ENCODE results near the gene AKT1.

Gene AKT1

DNA sequence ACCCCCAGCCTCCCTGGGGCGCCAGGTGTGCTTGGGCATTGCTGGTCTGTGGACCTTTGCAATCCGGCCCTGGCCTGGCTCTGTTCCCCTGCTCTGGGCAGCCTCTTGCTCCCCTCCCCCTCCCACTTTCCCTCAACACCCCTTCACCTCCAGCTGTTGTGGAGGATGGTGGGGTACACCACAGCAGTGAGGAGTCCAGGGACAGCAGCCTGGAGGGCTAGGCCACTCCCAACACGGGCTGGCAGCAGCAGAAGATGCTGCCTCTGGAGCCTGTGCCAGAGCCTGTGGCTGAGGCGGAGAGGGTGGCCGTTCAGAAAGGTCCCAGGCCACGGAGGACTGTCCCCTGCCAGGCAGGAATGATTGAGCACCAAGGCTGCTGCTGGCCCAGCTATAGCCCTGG lies 12.9 kb upstream of the AKT1 start:
- H4K91ac ChIP-seq (ENCODE audit: low read depth, low read length) = no peak overlapping the region
- H4K8ac ChIP-seq (ENCODE audit: low read depth, low read length) = no peak overlapping the region
- H3K4ac ChIP-seq (ENCODE audit: low read depth, low read length) = no peak overlapping the region
- H3K79me1 ChIP-seq (ENCODE audit: low read length) = no peaks in the 10 kb centered on the region
- H3K9ac ChIP-seq (ENCODE audit: low read length) = no peak overlapping the region
- H3K18ac ChIP-seq (ENCODE audit: low read length) = no peak overlapping the region
- H2AK5ac ChIP-seq (ENCODE audit: low read length) = no peak overlapping the region
- H3K23ac ChIP-seq (ENCODE audit: low read length) = no peak overlapping the region
- H2BK12ac ChIP-seq (ENCODE audit: low read length) = no peak overlapping the region
- WGBS (ENCODE audit: extremely low coverage, insufficient coverage, insufficient read length) = no CpG with 5 or more reads among the region's 6 CpGs
- H3K27ac ChIP-seq (ENCODE audit: low read depth, low read length) = no peak overlapping the region
- no peaks in the 10 kb centered on the region for H3K36me3 ChIP-seq (ENCODE audit: control insufficient read depth in 1 of 2, insufficient read depth in 2 of 2, low read length in 2 of 2)
- H3K27me3 ChIP-seq (ENCODE audit: insufficient read depth, low read length) = no peaks in the 10 kb centered on the region
- peaks cover 1% of the 10 kb centered on the region for H3K9me3 ChIP-seq (ENCODE audit: insufficient read depth, low read depth, low read length)
- no peaks in the 10 kb centered on the region for H3K79me2 ChIP-seq (ENCODE audit: control insufficient read depth, insufficient read depth, low read length, poor library complexity)
- H2AFZ ChIP-seq (ENCODE audit: insufficient read depth, low read length, poor library complexity) = no peak overlapping the region
- no peak overlapping the region for H4K12ac ChIP-seq (ENCODE audit: low read depth, low read length)
- DNase-seq = no peak
- no peak overlapping the region for H3K14ac ChIP-seq (ENCODE audit: low read length)
- H2BK120ac ChIP-seq (ENCODE audit: insufficient read depth, low read length, poor library complexity) = no peak overlapping the region
- no peak overlapping the region for H3K4me3 ChIP-seq (ENCODE audit: low read depth, low read length)
- no peaks in the 10 kb centered on the region for H3K4me1 ChIP-seq (ENCODE audit: control insufficient read depth in 1 of 2, insufficient read depth in 2 of 2, low read length in 2 of 2)
- no peak overlapping the region for H3K4me2 ChIP-seq (ENCODE audit: low read length)
- H2BK5ac ChIP-seq (ENCODE audit: low read depth, low read length, poor library complexity) = no peak overlapping the region

DNA sequence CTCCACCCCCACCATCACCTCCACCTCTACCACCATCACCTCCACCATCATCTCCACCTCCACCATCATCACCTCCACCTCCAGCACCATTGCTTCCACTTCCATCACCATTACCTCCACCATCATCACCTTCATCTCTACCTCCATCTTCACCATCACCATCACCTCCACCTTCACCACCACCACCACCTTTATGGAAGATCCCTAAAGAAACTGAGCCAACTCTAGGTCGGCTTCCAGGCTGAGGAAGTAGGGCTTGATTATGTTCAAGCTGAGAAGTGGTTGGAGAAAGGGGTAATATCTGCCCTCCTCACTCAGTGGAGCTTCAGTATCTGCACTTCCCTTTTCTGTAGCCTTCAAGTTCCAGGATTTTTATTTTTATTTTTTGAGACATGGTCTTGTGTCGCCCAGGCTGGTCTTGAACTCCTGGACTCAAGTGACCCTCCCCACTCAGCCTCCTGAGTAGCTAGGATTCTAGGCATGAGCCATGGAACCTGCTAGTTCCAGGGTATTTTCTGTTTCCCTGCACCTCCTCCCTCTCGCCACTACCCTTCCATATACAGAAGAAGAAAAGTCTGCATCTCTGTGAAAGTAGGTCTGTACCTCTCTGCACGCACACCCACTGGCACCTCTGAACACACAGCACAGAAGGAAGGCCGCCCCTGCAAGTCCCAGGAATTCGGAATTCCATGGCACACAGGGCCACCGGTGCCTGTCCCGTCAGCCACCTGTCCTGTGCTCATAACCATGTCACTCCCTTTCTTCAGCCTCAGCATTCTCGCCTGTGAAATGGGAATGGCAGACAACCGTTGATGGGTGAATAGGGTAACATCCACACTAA lies 11.3 kb upstream of the AKT1 start:
- H3K9me3 ChIP-seq (ENCODE audit: insufficient read depth, low read depth, low read length) = peaks cover 1% of the 10 kb centered on the region
- no CpG with 5 or more reads among the region's 10 CpGs for WGBS (ENCODE audit: extremely low coverage, insufficient coverage, insufficient read length)

DNA sequence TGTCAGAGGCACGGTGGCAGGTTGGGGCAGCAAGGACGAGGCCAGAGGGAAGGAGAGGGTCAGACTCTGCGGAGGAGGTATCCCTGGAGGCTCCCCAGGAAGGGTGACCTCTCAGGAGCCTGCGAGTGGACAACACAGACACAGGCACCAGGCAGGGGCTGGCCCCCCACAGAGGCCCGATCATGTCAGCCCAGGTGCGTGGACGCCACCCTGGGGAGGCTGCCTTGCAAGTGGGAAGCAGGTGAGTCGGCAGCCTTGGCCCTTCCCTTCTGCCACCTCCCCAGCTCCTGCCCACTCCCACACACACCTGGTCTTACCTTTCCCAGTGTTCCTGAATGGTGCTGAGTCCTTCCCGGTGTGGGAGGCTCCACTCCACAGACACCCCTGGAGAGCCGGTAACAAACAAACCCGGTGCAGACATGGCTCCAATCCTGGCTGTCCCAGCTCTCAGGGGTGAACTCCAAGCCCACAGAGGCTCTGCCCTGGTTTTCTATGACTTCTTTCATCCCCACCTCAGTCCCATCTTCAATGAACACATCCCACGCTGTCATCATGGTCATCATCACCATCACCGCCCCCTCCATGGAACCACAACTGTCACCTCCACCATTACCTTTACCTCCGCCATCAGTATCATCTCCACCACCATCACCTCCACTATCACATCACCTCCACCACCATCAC lies 10.5 kb upstream of the AKT1 start:
- Histone ChIP-seq H3K36me3 (ENCODE audit: control insufficient read depth in 1 of 2, insufficient read depth in 2 of 2, low read length in 2 of 2) (peaks cover 2 to 6% of the 10 kb centered on the region in 2 experiments), H4K8ac (ENCODE audit: low read depth, low read length) (no peak overlapping the region), H3K4me1 (ENCODE audit: control insufficient read depth in 1 of 2, insufficient read depth in 2 of 2, low read length in 2 of 2) (peaks cover 5 to 7% of the 10 kb centered on the region in 2 experiments), H4K12ac (ENCODE audit: low read depth, low read length) (no peak overlapping the region), H2AFZ (ENCODE audit: insufficient read depth, low read length, poor library complexity) (no peak overlapping the region), H2BK12ac (ENCODE audit: low read length) (no peak overlapping the region), H2BK120ac (ENCODE audit: insufficient read depth, low read length, poor library complexity) (no peak overlapping the region), H3K23ac (ENCODE audit: low read length) (no peak overlapping the region), H3K14ac (ENCODE audit: low read length) (no peak overlapping the region), H3K9me3 (ENCODE audit: insufficient read depth, low read depth, low read length) (peaks cover 1% of the 10 kb centered on the region), H3K4ac (ENCODE audit: low read depth, low read length) (no peak overlapping the region), H3K27me3 (ENCODE audit: insufficient read depth, low read length) (no peaks in the 10 kb centered on the region), H3K9ac (ENCODE audit: low read length) (no peak overlapping the region), H2AK5ac (ENCODE audit: low read length) (no peak overlapping the region), H3K79me2 (ENCODE audit: control insufficient read depth, insufficient read depth, low read length, poor library complexity) (peaks cover under 1% of the 10 kb centered on the region), H3K18ac (ENCODE audit: low read length) (no peak overlapping the region), H3K79me1 (ENCODE audit: low read length) (peaks cover 1% of the 10 kb centered on the region), H3K4me2 (ENCODE audit: low read length) (no peak overlapping the region), H4K91ac (ENCODE audit: low read depth, low read length) (no peak overlapping the region), H3K27ac (ENCODE audit: low read depth, low read length) (no peak overlapping the region), H3K4me3 (ENCODE audit: low read depth, low read length) (no peak overlapping the region), H2BK5ac (ENCODE audit: low read depth, low read length, poor library complexity) (no peak overlapping the region)
- WGBS (ENCODE audit: extremely low coverage, insufficient coverage, insufficient read length) = no CpG with 5 or more reads among the region's 14 CpGs
- DNase-seq = no peak

More for the DNA sequence above, 11.3 kb upstream of the AKT1 start:
- no peak overlapping the region for H3K18ac ChIP-seq (ENCODE audit: low read length)
- no peak overlapping the region for H2AK5ac ChIP-seq (ENCODE audit: low read length)
- no peak overlapping the region for H3K9ac ChIP-seq (ENCODE audit: low read length)
- H4K91ac ChIP-seq (ENCODE audit: low read depth, low read length) = no peak overlapping the region
- no peaks in the 10 kb centered on the region for H3K4me1 ChIP-seq (ENCODE audit: control insufficient read depth in 1 of 2, insufficient read depth in 2 of 2, low read length in 2 of 2)
- H4K8ac ChIP-seq (ENCODE audit: low read depth, low read length) = no peak overlapping the region
- peaks cover 0 to 6% of the 10 kb centered on the region in 2 experiments for H3K36me3 ChIP-seq (ENCODE audit: control insufficient read depth in 1 of 2, insufficient read depth in 2 of 2, low read length in 2 of 2)
- H2BK12ac ChIP-seq (ENCODE audit: low read length) = no peak overlapping the region
- no peaks in the 10 kb centered on the region for H3K79me1 ChIP-seq (ENCODE audit: low read length)
- H3K4ac ChIP-seq (ENCODE audit: low read depth, low read length) = no peak overlapping the region
- no peaks in the 10 kb centered on the region for H3K79me2 ChIP-seq (ENCODE audit: control insufficient read depth, insufficient read depth, low read length, poor library complexity)
- no peak overlapping the region for H3K4me3 ChIP-seq (ENCODE audit: low read depth, low read length)
- H4K12ac ChIP-seq (ENCODE audit: low read depth, low read length) = no peak overlapping the region
- H2BK120ac ChIP-seq (ENCODE audit: insufficient read depth, low read length, poor library complexity) = no peak overlapping the region
- no peak overlapping the region for H2BK5ac ChIP-seq (ENCODE audit: low read depth, low read length, poor library complexity)
- no peak overlapping the region for H2AFZ ChIP-seq (ENCODE audit: insufficient read depth, low read length, poor library complexity)
- H3K4me2 ChIP-seq (ENCODE audit: low read length) = no peak overlapping the region
- no peak overlapping the region for H3K27ac ChIP-seq (ENCODE audit: low read depth, low read length)
- no peaks in the 10 kb centered on the region for H3K27me3 ChIP-seq (ENCODE audit: insufficient read depth, low read length)
- no peak overlapping the region for H3K14ac ChIP-seq (ENCODE audit: low read length)
- no peak overlapping the region for H3K23ac ChIP-seq (ENCODE audit: low read length)
- no peak for DNase-seq

DNA sequence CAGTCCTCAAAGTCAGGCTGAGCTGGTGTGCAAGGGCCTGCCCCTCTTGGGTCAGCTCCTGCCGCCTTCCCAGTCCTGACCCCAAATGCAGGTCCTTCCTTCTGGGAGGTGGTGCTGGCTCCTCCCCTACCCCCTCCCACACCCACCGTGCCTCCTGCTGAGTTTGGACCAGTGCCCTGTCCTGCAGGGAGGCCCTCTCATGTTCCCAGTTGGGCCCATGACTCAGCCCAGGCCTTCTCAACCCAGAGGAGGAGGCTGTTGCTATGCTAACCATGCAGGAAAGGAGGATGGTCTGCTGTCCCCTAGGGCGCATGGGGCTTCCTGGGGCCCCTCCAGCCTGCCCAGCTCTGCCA lies 9.8 kb upstream of the AKT1 start:
- H3K79me1 ChIP-seq (ENCODE audit: low read length) = peaks cover 3% of the 10 kb centered on the region
- no peak overlapping the region for H2BK120ac ChIP-seq (ENCODE audit: insufficient read depth, low read length, poor library complexity)
- no CpG with 5 or more reads among the region's 3 CpGs for WGBS (ENCODE audit: extremely low coverage, insufficient coverage, insufficient read length)
- no peak overlapping the region for H3K9ac ChIP-seq (ENCODE audit: low read length)
- DNase-seq = no peak
- no peak overlapping the region for H2BK5ac ChIP-seq (ENCODE audit: low read depth, low read length, poor library complexity)
- H4K8ac ChIP-seq (ENCODE audit: low read depth, low read length) = no peak overlapping the region
- no peak overlapping the region for H3K18ac ChIP-seq (ENCODE audit: low read length)
- H3K9me3 ChIP-seq (ENCODE audit: insufficient read depth, low read depth, low read length) = peaks cover 1% of the 10 kb centered on the region
- H3K4me1 ChIP-seq (ENCODE audit: control insufficient read depth in 1 of 2, insufficient read depth in 2 of 2, low read length in 2 of 2) = peaks cover 5 to 8% of the 10 kb centered on the region in 2 experiments
- H4K91ac ChIP-seq (ENCODE audit: low read depth, low read length) = no peak overlapping the region
- no peak overlapping the region for H3K23ac ChIP-seq (ENCODE audit: low read length)
- H2AFZ ChIP-seq (ENCODE audit: insufficient read depth, low read length, poor library complexity) = no peak overlapping the region
- peaks cover 3% of the 10 kb centered on the region for H3K79me2 ChIP-seq (ENCODE audit: control insufficient read depth, insufficient read depth, low read length, poor library complexity)
- H2BK12ac ChIP-seq (ENCODE audit: low read length) = no peak overlapping the region
- H3K4me2 ChIP-seq (ENCODE audit: low read length) = no peak overlapping the region
- H3K4ac ChIP-seq (ENCODE audit: low read depth, low read length) = no peak overlapping the region
- H4K12ac ChIP-seq (ENCODE audit: low read depth, low read length) = no peak overlapping the region
- no peak overlapping the region for H3K14ac ChIP-seq (ENCODE audit: low read length)
- no peak overlapping the region for H3K27ac ChIP-seq (ENCODE audit: low read depth, low read length)
- H3K4me3 ChIP-seq (ENCODE audit: low read depth, low read length) = no peak overlapping the region
- H3K36me3 ChIP-seq (ENCODE audit: control insufficient read depth in 1 of 2, insufficient read depth in 2 of 2, low read length in 2 of 2) = peaks cover 2 to 6% of the 10 kb centered on the region in 2 experiments
- H2AK5ac ChIP-seq (ENCODE audit: low read length) = no peak overlapping the region
- no peaks in the 10 kb centered on the region for H3K27me3 ChIP-seq (ENCODE audit: insufficient read depth, low read length)

Data from trophoblast cell (in vitro differentiated cells and primary cell).